AG04449 (cell line): ENCODE results near the gene BOLA2B.

ENCODE experiments used
- CTCF ChIA-PET: fragments of 350-600 bp; formaldehyde crosslinking; extraction: SDS; loops from one replicate; lab custom pipeline; 2021; ENCODE audit warnings: antibody characterized with exemption; lab: Yijun Ruan, JAX
- POLR2A ChIA-PET: fragments of 400-600, 350-600 bp; formaldehyde crosslinking; extraction: SDS; loops from one replicate; lab custom pipeline; 2020; ENCODE audit warnings: antibody characterized with exemption, inconsistent platforms; lab: Yijun Ruan, JAX
- DNase-seq: peaks from one replicate; pipeline ENCODE4 v3.0.0-alpha.2; 2010; ENCODE audit warnings: low read depth, low spot score
- H3K4me3 ChIP-seq: 2 replicates; pipeline ENCODE4 v1.5.1; 2011; ENCODE audit warnings: low read depth, mild to moderate bottlenecking, control low read depth, low read length
- TF ChIP-seq, protein P1 (sequence below): IDR thresholded peaks from one replicate; pipeline ENCODE4 v1.5.1; 2011; ENCODE audit warnings: mild to moderate bottlenecking, moderate library complexity, low read length, control low read depth, inconsistent platforms; ENCODE audit not compliant: insufficient read depth; ENCODE audit errors: missing control alignments

BOLA2B gene

DNA sequence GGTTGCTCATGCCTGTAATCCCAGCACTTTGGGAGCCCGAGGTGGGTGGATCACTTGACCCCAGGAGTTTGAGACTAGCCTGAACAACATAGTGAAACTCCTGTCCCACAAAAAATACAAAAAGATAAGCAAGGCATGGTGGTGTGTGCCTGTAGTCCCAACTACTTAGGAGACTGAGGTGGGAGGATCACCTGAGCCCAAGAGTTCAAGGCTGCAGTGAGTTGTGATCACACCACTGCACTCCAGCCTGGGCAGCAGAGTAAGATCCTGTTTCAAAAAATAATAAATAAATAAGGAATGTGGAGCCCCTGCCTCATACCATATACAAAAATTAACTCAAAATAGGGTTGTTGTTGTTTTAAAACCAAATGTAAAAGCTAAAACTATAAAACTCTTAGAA lies 36.3 kb downstream of the BOLA2B start:
- ChIA-PET CTCF (no interaction called here), POLR2A (interaction anchor here (0.6 kb wide), 1 partner anchor 477 kb away, joined by 4 read pairs; no protein-coding TSS in a partner anchor)
- DNase-seq, result no peak
- TF ChIP-seq, protein P1, sequence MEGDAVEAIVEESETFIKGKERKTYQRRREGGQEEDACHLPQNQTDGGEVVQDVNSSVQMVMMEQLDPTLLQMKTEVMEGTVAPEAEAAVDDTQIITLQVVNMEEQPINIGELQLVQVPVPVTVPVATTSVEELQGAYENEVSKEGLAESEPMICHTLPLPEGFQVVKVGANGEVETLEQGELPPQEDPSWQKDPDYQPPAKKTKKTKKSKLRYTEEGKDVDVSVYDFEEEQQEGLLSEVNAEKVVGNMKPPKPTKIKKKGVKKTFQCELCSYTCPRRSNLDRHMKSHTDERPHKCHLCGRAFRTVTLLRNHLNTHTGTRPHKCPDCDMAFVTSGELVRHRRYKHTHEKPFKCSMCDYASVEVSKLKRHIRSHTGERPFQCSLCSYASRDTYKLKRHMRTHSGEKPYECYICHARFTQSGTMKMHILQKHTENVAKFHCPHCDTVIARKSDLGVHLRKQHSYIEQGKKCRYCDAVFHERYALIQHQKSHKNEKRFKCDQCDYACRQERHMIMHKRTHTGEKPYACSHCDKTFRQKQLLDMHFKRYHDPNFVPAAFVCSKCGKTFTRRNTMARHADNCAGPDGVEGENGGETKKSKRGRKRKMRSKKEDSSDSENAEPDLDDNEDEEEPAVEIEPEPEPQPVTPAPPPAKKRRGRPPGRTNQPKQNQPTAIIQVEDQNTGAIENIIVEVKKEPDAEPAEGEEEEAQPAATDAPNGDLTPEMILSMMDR, result no peak
- no peak overlapping the region for H3K4me3 ChIP-seq

DNA sequence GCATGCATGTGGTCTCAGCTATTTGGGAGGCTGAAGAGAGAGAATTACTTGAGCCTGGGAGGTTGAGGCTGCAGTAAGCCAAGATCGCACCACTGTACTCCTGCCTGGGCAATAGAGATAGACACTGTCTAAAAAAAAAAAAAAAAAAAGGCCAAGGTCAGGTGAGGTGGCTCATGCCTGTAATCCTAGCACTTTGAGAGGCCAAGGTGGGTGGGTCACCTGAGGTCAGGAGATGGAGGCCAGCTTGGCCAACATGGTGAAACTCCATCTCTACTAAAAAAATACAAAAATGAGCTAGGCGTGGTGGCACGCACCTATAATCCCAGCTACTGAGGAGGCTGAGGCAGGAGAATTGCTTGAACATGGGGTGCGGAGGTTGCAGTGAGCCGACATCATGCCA lies 38.3 kb downstream of the BOLA2B start:
- H3K4me3 ChIP-seq, result no peak overlapping the region
- DNase-seq, result no peak
- TF ChIP-seq, protein P1, result no peak
- ChIA-PET CTCF (interaction anchor here (1.1 kb wide), 1 partner anchor 63 kb away, joined by 3 read pairs; no protein-coding TSS in a partner anchor), POLR2A (no interaction called here)

DNA sequence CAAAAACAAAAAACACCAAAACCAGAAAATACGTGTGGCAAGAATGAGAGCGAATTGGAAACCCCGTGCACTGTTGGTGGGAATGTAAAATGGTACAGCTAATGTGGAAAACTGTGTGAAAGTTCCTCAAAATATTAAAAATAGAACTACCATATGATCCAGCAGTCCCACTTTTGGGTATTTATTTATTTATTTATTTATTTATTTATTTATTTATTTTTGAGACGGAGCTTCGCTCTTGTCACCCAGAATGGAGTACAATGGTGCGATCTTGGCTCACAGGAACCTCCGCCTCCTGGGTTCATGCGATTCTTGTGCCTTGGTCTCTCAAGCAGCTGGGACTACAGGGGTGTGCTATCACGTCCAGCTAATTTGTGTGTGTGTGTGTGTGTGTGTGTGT lies 40.9 kb downstream of the BOLA2B start:
- TF ChIP-seq, protein P1, result no peak
- CTCF ChIA-PET, result no interaction called here
- POLR2A ChIA-PET, result no interaction called here
- no peak overlapping the region for H3K4me3 ChIP-seq
- no peak for DNase-seq

DNA sequence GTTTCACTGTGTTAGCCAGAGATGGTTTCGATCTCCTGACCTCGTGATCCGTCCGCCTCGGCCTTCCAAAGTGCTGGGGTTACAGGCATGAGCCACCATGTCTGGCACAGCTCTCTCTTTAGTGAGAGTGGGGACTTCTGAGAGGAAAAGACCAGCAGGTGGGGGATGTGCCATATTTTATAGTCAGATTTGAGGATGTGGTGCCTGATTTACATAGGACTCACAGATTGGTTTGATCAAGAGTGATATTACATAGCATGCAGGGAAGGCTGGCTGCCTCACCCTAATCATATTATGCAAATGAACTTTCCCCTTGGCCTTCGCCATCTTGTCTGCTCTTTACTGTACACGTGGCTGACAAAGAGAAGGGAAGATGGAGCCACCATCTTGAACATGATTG lies 42.4 kb downstream of the BOLA2B start:
- no peak overlapping the region for H3K4me3 ChIP-seq
- ChIA-PET POLR2A (no interaction called here), CTCF (interaction anchor here (0.7 kb wide), 1 partner anchor 8 kb away, joined by 4 read pairs; no protein-coding TSS in a partner anchor)
- DNase-seq, result no peak
- TF ChIP-seq, protein P1, result no peak

DNA sequence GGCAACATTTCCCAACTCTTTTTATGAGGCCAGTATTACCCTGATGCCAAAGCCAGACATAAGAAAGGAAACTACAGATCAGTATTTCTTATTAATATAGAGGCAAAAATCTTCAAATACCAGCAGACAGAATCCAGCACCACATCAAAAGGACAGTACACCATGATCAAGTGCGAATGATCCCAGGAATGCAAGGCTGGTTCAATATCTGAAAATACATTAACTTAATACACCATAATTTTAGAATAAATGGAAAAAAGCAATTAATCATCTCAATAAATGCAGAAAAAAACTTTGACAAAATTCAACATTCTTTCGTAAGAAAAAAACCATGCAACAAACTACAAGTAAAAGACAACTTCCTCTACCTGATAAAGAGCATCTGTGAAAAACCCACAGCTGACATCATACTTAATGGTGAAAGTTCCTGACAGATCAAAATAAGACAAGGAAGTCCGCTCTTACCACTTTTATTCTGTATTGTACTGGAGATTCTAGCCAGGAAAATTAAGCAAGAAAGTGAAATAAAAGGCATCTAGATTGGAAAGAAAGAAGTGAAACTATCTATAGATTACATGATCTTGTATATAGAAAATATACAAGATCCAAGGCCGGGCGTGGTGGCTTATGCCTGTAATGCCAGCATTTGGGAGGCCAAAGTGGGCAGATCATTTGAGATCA lies 44.1 kb downstream of the BOLA2B start:
- POLR2A ChIA-PET, result no interaction called here
- CTCF ChIA-PET, result no interaction called here
- TF ChIP-seq, protein P1, result no peak
- DNase-seq, result no peak
- H3K4me3 ChIP-seq, result no peak overlapping the region

DNA sequence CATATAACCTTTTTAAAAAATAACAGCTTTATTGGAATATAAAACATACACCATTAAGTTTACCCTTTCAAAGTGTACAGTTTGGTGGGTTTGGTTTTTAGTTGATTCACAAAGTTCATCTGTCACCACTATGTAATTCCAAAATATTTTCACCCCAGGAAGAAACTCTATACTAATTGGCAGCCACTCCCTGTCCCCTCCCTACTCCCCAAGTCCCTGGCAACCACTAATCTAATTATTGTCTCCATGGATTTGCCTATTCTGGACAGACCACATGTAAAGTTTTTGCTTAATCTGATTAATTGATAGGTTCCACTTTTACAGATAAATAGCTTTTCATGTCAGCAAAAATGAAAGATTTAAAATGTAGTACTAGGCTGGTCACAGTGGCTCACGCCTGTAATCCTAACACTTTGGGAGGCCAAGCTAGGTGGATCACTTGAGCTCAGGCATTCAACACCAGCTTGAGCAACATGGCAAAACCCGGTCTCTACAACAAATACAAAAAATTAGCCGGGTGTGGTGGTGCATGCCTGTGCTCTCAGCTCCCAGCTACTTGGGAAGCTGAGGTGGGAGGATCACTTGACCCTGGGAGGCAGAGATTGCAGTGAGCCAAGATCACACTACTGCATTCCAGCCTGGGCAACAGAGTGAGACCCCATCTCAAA lies 45.5 kb downstream of the BOLA2B start:
- TF ChIP-seq, protein P1, result no peak
- no peak for DNase-seq
- ChIA-PET CTCF (interaction anchor here (1.0 to 1.6 kb wide), 2 partner anchors 8 to 11 kb away, joined by 3 to 4 read pairs; no protein-coding TSS in a partner anchor), POLR2A (no interaction called here)
- H3K4me3 ChIP-seq, result no peak overlapping the region
